NCI-H510A (cell line): ENCODE results near the gene RAD50.
"Not testable (repeated sequence)": the region's sequence is repeated elsewhere in the genome, so short reads cannot be mapped to it uniquely, and the experiment has no call there.

Source experiments
- DNase-seq: peaks from one replicate; lab custom pipeline; 2025; lab: John Stamatoyannopoulos, UW

RAD50 gene

GRCh38 chr5:132557478-132558172, 848 bp downstream of the RAD50 start:
- DNase-seq: no peak

DNA sequence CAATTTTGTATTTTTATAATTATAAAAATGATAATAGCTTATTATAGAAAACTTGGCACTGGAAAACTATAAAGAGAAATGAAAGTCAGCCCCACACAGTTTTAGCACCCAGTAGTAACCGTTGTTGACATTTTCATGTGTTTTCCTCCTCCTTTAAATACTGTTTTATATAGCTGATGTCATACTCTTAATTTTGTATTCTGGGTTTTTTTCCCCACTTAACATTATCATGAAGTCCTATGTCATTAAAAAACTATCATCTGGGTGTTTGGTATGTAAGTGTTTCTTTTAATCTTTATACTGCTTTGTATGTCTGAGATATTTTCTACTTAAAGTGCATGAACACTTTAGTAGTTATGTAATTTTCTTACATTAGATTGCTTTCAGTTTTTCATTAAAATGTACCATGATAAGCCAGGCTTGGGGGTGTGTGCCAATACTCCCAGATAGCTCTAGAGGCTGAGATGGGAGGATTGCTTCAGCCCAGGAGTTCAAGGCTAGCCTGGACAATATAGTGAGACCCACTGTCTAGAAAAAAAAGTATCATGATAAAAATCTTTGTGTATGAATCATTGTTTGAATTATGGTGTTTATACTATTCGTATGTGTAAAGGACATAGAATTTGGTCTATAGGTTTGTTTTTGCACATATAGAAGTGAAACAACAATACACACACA, 2.7 kb downstream of the RAD50 start:
- DNase-seq: no peak

- DNase-seq: no peak
These were observed 4.8 kb downstream of the RAD50 start for GRCh38 chr5:132561601-132562000.

DNA sequence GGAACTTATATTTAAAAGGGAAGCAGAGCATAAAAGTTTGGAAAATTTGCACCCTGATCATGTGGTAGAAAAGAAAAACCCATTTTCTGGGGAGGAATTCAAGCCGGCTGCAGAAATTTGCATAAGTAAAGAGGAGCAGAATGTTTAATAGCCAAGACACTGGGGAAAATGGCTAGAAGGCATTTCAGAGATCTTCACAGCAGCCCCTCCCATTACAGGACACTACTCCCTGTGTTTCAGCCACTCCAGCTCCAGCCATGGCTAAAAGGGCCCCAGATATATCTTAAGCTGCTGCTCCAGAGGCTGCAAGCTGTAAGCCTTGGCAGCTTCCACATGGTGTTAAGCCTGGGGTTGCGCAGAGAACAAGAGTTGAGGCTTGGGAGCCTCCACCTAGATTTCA, 7.8 kb downstream of the RAD50 start:
- DNase-seq: not testable (repeated sequence)

- no peak for DNase-seq
These were observed 9.9 kb downstream of the RAD50 start for GRCh38 chr5:132566657-132567056.

DNA sequence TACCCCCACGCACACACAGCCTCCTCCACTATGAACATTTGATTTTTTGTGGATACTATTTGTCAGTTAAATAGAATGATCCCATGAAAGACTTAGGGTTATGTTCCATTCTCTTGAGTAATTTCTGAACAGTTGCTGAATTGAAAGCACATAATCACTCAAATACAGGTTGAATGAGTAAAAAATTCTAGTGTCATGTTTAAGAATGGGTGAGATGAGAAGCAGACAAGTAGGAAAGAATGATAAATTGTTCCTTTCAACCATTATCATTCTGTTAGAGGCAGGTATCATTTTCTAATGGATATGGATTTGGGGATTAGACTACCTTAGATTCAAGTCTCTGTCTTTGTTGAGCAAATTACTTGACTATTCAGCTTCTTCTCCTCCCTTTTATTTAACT, 19.3 kb downstream of the RAD50 start:
- no peak for DNase-seq

DNA sequence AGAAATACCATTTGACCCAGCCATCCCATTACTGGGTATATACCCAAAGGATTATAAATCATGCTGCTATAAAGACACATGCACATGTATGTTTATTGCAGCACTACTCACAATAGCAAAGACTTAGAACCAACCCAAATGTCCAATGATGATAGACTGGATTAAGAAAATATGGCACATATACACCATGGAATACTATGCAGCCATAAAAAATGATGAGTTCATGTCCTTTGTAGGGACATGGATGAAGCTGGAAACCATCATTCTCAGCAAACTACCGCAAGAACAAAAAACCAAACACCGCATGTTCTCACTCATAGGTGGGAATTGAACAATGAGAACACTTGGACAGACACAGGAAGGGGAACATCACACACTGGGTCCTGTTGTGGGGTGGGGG, 27.8 kb downstream of the RAD50 start:
- DNase-seq: not testable (repeated sequence)

DNA sequence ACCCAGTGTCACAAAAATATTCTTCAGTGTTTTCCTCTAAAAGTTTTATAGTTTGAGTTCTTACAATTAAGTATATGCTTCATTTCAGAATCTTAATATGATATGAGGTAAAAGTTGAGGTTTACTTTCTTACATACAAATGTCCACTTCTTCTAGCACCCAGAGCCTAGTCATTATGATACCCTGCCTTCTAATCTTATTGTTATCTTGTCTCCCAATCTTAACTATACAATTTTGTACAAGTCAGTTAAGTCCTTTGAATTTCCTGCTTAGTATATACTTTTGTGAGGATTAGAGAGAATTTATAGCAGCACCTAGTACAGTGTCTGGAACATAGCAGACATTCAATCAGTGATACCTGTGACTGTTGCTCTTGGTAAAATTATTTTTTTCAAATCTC, 29.3 kb downstream of the RAD50 start:
- DNase-seq: no peak

- no peak for DNase-seq
These were observed 32.7 kb downstream of the RAD50 start for GRCh38 chr5:132589467-132589866.

DNA sequence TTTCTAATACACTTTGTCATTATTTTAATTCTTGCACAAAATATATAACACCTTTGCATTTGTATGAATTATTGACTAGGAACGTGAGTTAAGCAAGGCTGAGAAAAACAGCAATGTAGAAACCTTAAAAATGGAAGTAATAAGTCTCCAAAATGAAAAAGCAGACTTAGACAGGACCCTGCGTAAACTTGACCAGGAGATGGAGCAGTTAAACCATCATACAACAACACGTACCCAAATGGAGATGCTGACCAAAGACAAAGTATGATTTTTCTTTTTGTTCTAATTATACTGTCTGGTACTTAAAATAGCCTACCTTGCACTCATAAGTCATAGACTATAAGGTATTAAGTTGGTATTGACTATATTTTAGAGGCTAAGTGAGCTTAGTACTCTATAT, 34.4 kb downstream of the RAD50 start:
- no peak for DNase-seq

- no peak for DNase-seq
These were observed 35.7 kb downstream of the RAD50 start for GRCh38 chr5:132592521-132592920.

- DNase-seq: no peak
These were observed 37.4 kb downstream of the RAD50 start for GRCh38 chr5:132594170-132594569.

DNA sequence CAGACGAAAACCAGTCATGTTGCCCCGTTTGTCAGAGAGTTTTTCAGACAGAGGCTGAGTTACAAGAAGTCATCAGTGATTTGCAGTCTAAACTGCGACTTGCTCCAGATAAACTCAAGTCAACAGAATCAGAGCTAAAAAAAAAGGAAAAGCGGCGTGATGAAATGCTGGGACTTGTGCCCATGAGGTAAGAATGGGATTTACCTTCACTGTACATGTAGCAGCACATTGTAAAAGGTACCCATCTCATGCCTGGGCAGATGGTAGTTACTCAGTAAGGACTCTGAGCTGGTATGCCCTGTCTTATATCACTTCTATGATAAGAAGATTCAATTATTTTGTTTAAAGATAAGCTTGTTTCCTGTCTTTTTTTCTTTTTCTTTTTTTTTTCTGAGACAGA, 38.8 kb downstream of the RAD50 start:
- DNase-seq: no peak

DNA sequence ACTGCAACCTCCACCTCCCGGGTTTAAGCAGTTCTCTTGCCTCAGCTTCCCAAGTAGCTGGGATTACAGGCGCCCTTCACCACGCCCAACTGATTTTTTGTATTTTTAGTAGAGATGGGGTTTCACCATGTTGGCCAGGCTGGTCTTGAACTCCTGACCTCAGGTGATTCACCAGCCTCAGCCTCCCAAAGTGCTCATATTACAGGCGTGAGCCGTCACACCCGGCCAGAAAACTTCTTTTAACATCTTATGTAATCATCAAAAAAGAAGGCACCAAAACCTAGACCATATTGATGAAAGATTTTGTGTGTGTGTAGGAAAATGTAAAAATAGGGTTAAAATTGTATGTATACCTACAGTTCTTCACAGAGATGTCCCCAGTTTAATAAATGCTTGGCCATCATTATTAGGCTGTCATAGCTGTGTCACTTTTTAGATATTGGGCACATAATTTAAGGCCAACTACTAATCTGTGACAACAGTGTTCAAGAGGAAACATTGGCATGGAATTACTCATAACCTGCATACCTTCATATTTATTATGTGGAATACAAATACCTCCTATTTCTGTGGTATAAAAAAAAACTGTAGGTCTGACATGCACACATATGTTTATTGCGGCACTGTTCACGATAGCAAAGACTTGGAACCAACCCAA, 44.4 kb downstream of the RAD50 start:
- no peak for DNase-seq

- DNase-seq: no peak
These were observed 50.3 kb downstream of the RAD50 start for GRCh38 chr5:132607095-132607494.

DNA sequence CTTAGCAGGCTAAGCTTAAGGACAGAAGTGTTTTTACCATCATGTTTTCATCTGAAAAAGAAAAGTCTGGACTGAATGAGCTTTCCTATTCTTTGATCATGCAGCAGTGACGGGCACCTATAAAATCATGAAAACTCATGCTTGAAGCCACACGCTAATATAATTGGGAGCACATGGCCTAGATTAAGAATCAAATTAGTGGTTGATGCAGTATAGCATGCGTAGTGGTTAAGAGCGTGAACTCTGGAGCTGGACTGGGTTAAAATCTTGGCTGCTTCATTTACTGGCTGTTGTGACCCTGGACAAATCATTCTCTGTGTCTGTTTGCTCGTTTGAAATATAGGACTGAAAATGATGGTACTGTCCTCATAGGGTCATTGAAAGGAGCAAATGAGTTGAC, 51.3 kb downstream of the RAD50 start:
- no peak for DNase-seq

GRCh38 chr5:132611965-132612364, 55.2 kb downstream of the RAD50 start:
- DNase-seq: no peak

GRCh38 chr5:132612846-132613245, 56.1 kb downstream of the RAD50 start:
- no peak for DNase-seq

GRCh38 chr5:132621699-132622098, 64.9 kb downstream of the RAD50 start:
- DNase-seq: no peak

GRCh38 chr5:132622608-132623007, 65.8 kb downstream of the RAD50 start:
- DNase-seq: no peak

DNA sequence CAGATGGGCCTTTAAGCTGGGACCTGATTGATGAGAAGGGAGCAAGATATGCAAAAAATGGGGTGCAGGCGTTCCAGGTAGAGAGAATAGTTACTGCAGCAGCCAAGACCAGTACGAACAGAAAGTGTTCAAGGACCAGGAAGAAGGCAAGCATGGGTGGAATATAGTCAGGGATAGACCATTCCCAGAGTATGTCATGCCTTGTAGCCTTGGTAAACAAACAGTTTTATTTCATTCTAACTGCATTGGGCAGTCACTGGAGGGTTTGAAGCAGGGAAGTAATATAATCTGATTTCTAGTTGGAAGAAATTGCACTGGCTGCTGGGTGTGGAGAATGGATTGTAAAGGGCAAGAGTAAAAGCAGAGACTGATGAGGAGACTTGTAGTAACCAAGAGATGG, 70.7 kb downstream of the RAD50 start:
- DNase-seq: no peak

- DNase-seq: no peak
These were observed 72.0 kb downstream of the RAD50 start for GRCh38 chr5:132628814-132629213.

GRCh38 chr5:132629230-132629944, 72.6 kb downstream of the RAD50 start:
- no peak for DNase-seq
